ENCODE data around the gene NSL1.
"Not testable (repeated sequence)": the region's sequence is repeated elsewhere in the genome, so short reads cannot be mapped to it uniquely, and the experiment has no call there.

DNA sequence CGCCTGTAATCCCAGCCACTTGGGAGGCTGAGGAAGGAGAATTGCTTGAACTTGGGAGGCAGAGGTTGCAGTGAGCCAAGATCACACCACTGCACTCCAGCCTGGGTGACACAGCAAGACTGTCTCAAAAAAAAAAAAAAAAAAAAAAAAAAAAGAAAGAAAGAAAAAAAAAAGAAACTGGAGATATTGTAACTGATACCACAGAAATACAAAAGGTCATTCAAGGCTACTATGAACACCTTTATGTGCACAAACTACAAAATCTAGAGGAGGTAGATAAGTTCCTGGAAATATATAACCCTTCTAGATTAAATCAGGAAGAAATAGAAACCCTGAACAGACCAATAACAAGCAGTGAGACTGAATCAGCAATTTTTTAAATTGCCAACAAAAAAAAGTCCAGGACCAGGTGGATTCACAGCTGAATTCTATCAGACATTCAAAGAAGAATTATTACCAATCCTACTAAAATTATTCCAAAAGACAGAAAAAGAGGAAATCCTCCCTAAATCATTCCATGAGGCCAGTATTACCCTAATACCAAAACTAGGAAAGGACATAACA, 26.8 kb downstream of the NSL1 start:
- TF ChIP-seq, protein P1, sequence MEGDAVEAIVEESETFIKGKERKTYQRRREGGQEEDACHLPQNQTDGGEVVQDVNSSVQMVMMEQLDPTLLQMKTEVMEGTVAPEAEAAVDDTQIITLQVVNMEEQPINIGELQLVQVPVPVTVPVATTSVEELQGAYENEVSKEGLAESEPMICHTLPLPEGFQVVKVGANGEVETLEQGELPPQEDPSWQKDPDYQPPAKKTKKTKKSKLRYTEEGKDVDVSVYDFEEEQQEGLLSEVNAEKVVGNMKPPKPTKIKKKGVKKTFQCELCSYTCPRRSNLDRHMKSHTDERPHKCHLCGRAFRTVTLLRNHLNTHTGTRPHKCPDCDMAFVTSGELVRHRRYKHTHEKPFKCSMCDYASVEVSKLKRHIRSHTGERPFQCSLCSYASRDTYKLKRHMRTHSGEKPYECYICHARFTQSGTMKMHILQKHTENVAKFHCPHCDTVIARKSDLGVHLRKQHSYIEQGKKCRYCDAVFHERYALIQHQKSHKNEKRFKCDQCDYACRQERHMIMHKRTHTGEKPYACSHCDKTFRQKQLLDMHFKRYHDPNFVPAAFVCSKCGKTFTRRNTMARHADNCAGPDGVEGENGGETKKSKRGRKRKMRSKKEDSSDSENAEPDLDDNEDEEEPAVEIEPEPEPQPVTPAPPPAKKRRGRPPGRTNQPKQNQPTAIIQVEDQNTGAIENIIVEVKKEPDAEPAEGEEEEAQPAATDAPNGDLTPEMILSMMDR (optimal IDR thresholded peaks at IDR 0.05 in 1 of 3, IDR thresholded peaks at IDR 0.05 in 1 of 3, conservative IDR thresholded peaks at IDR 0.05 in 1 of 3; ENCODE audit: extremely low read depth in 1 of 3, insufficient read depth in 2 of 3, low read length in 3 of 3), result not testable (repeated sequence)
- not testable (repeated sequence) for TF ChIP-seq EZH2 (IDR thresholded peaks at IDR 0.05; ENCODE audit: low read length)

Measured in keratinocyte (primary cell).